ENCODE data around the gene AQP11.

- no peak for TF ChIP-seq CTCF (IDR thresholded peaks at IDR 0.05; ENCODE audit: extremely low read depth in 1 of 2, insufficient read depth in 1 of 2, low read depth in 1 of 2, low read length in 2 of 2)
- no peak for TF ChIP-seq POLR2A (IDR thresholded peaks at IDR 0.05; ENCODE audit: low read depth, low read length)
- TF ChIP-seq FOS (IDR thresholded peaks at IDR 0.05; ENCODE audit: borderline replicate concordance, insufficient read depth, low read length) = peak; percentile 78
- no peak for TF ChIP-seq GATA2 (IDR thresholded peaks at IDR 0.05; ENCODE audit: insufficient read depth, insufficient read length, low read depth, low read length)
- no peak for TF ChIP-seq POLR2AphosphoS5 (IDR thresholded peaks at IDR 0.05; ENCODE audit: insufficient read depth, low read depth, low read length)
Observed at GRCh38 chr11:77602381-77603088, 12.8 kb downstream of the AQP11 start.

All from endothelial cell of umbilical vein (primary cell).